ENCODE data around the gene CAMK2G. TPM values are rescaled to one million over a fixed set of nuclear protein-coding genes. Genes with fewer than 3 reads are reported as not detected.
A peak's percentile ranks its signal among the peaks of the same experiment; 100 is the strongest.

CAMK2G gene
- total RNA-seq, 1 donor from 2014 or later = 25.8 TPM

- DNase-seq (ENCODE audit: low spot score) = no peak
- Mint-ChIP-seq H3K27ac (peak overlapping the region; percentile 99), H3K9me3 (no peaks in the 10 kb centered on the region), H3K4me1 (ENCODE audit: low read depth) (peaks cover 44% of the 10 kb centered on the region), H3K36me3 (ENCODE audit: low read depth) (peaks cover 43% of the 10 kb centered on the region), H3K27me3 (ENCODE audit: low read depth) (no peaks in the 10 kb centered on the region), H3K4me3 (ENCODE audit: low read depth) (peak overlapping the region; percentile 99)
- intact Hi-C loops (cut with micrococcal nuclease) = loop anchor here (10.0 kb wide), 4 partner anchors 93 to 1333 kb away; partner anchors contain the start of genes CAMK2G and SAMD8
These were observed 92.8 kb downstream of the CAMK2G start for GRCh38 chr10:73781548-73781878.

- no peak for DNase-seq (ENCODE audit: low spot score)
- no peaks in the 10 kb centered on the region for H3K27me3 Mint-ChIP-seq (ENCODE audit: low read depth)
- intact Hi-C loops (cut with micrococcal nuclease) = loop anchor here (10.0 kb wide), 4 partner anchors 94 to 1334 kb away; partner anchors contain the start of genes CAMK2G and SAMD8
- no peaks in the 10 kb centered on the region for H3K9me3 Mint-ChIP-seq
- peaks cover 40% of the 10 kb centered on the region for H3K4me1 Mint-ChIP-seq (ENCODE audit: low read depth)
- H3K27ac Mint-ChIP-seq = peak overlapping the region; percentile 49
- peak overlapping the region; percentile 99 for H3K4me3 Mint-ChIP-seq (ENCODE audit: low read depth)
- H3K36me3 Mint-ChIP-seq (ENCODE audit: low read depth) = peaks cover 44% of the 10 kb centered on the region
These were observed 93.4 kb downstream of the CAMK2G start for GRCh38 chr10:73780966-73781365.

- H3K9me3 Mint-ChIP-seq = no peaks in the 10 kb centered on the region
- peak overlapping the region; percentile 40 for H3K27ac Mint-ChIP-seq
- no peaks in the 10 kb centered on the region for H3K27me3 Mint-ChIP-seq (ENCODE audit: low read depth)
- H3K36me3 Mint-ChIP-seq (ENCODE audit: low read depth) = peaks cover 50% of the 10 kb centered on the region
- peaks cover 46% of the 10 kb centered on the region for H3K4me1 Mint-ChIP-seq (ENCODE audit: low read depth)
- intact Hi-C loops (cut with micrococcal nuclease) = loop anchor here (10.0 kb wide), 4 partner anchors 94 to 1334 kb away; partner anchors contain the start of genes CAMK2G and SAMD8
- DNase-seq (ENCODE audit: low spot score) = no peak
- H3K4me3 Mint-ChIP-seq (ENCODE audit: low read depth) = peak overlapping the region; percentile 99
These were observed 94.1 kb downstream of the CAMK2G start for GRCh38 chr10:73780301-73780700.

GRCh38 chr10:73779539-73780197, 94.7 kb downstream of the CAMK2G start:
- intact Hi-C loops (cut with micrococcal nuclease) = loop anchor here (10.0 kb wide), 5 partner anchors 95 to 1335 kb away; partner anchors contain the start of genes CAMK2G, PPP3CB and SAMD8
- H3K27ac Mint-ChIP-seq = peak overlapping the region; percentile 24
- peaks cover 46% of the 10 kb centered on the region for H3K4me1 Mint-ChIP-seq (ENCODE audit: low read depth)
- H3K27me3 Mint-ChIP-seq (ENCODE audit: low read depth) = no peaks in the 10 kb centered on the region
- H3K9me3 Mint-ChIP-seq = no peaks in the 10 kb centered on the region
- no peak for DNase-seq (ENCODE audit: low spot score)
- H3K36me3 Mint-ChIP-seq (ENCODE audit: low read depth) = peaks cover 57% of the 10 kb centered on the region
- H3K4me3 Mint-ChIP-seq (ENCODE audit: low read depth) = peak overlapping the region; percentile 61

- Mint-ChIP-seq H3K27me3 (ENCODE audit: low read depth) (no peaks in the 10 kb centered on the region), H3K27ac (no peak overlapping the region), H3K4me3 (ENCODE audit: low read depth) (no peak overlapping the region), H3K36me3 (ENCODE audit: low read depth) (peaks cover 63% of the 10 kb centered on the region), H3K9me3 (no peaks in the 10 kb centered on the region), H3K4me1 (ENCODE audit: low read depth) (peaks cover 51% of the 10 kb centered on the region)
- DNase-seq (ENCODE audit: low spot score) = no peak
- intact Hi-C loops (cut with micrococcal nuclease) = loop anchor here (10.0 kb wide), 1 partner anchor 284 kb away; the partner anchor contains the start of gene PPP3CB
These were observed 95.3 kb downstream of the CAMK2G start for GRCh38 chr10:73779018-73779417.

- peaks cover 80% of the 10 kb centered on the region for H3K36me3 Mint-ChIP-seq (ENCODE audit: low read depth)
- H3K27me3 Mint-ChIP-seq (ENCODE audit: low read depth) = no peaks in the 10 kb centered on the region
- peak overlapping the region; percentile 96 for H3K4me3 Mint-ChIP-seq (ENCODE audit: low read depth)
- H3K9me3 Mint-ChIP-seq = no peaks in the 10 kb centered on the region
- peaks cover 45% of the 10 kb centered on the region for H3K4me1 Mint-ChIP-seq (ENCODE audit: low read depth)
- H3K27ac Mint-ChIP-seq = no peak overlapping the region
- DNase-seq (ENCODE audit: low spot score) = no peak
- intact Hi-C loops (cut with micrococcal nuclease) = loop anchor here (5.0 to 10.0 kb wide), 3 partner anchors 38 to 280 kb away; partner anchors contain the start of genes NDST2, PPP3CB and VCL
These were observed 99.7 kb downstream of the CAMK2G start for GRCh38 chr10:73774637-73775036.

GRCh38 chr10:73773152-73773879, 101.0 kb downstream of the CAMK2G start:
- H3K9me3 Mint-ChIP-seq = no peaks in the 10 kb centered on the region
- peaks cover 85% of the 10 kb centered on the region for H3K36me3 Mint-ChIP-seq (ENCODE audit: low read depth)
- intact Hi-C loops (cut with micrococcal nuclease) = loop anchor here (5.0 to 10.0 kb wide), 3 partner anchors 39 to 279 kb away; partner anchors contain the start of genes NDST2, PPP3CB and VCL
- peaks cover 52% of the 10 kb centered on the region for H3K4me1 Mint-ChIP-seq (ENCODE audit: low read depth)
- no peaks in the 10 kb centered on the region for H3K27me3 Mint-ChIP-seq (ENCODE audit: low read depth)
- peak overlapping the region; percentile 90 for H3K27ac Mint-ChIP-seq
- H3K4me3 Mint-ChIP-seq (ENCODE audit: low read depth) = peak overlapping the region; percentile 96
- peak; percentile 16 for DNase-seq (ENCODE audit: low spot score)

GRCh38 chr10:73772281-73773151, 101.8 kb downstream of the CAMK2G start:
- DNase-seq (ENCODE audit: low spot score) = peak; percentile 84
- Mint-ChIP-seq H3K4me1 (ENCODE audit: low read depth) (peaks cover 52% of the 10 kb centered on the region), H3K4me3 (ENCODE audit: low read depth) (peak overlapping the region; percentile 96), H3K9me3 (no peaks in the 10 kb centered on the region), H3K27me3 (ENCODE audit: low read depth) (no peaks in the 10 kb centered on the region), H3K27ac (peak overlapping the region; percentile 90), H3K36me3 (ENCODE audit: low read depth) (peaks cover 89% of the 10 kb centered on the region)
- intact Hi-C loops (cut with micrococcal nuclease) = loop anchor here (1.0 to 10.0 kb wide), 5 partner anchors 13 to 278 kb away; partner anchors contain the start of genes NDST2, PPP3CB, SEC24C and VCL

- peaks cover 85% of the 10 kb centered on the region for H3K36me3 Mint-ChIP-seq (ENCODE audit: low read depth)
- DNase-seq (ENCODE audit: low spot score) = peak; percentile 17
- no peaks in the 10 kb centered on the region for H3K9me3 Mint-ChIP-seq
- intact Hi-C loops (cut with micrococcal nuclease) = loop anchor here (1.0 to 10.0 kb wide), 5 partner anchors 14 to 277 kb away; partner anchors contain the start of genes NDST2, PPP3CB, SEC24C and VCL
- H3K27me3 Mint-ChIP-seq (ENCODE audit: low read depth) = no peaks in the 10 kb centered on the region
- peaks cover 46% of the 10 kb centered on the region for H3K4me1 Mint-ChIP-seq (ENCODE audit: low read depth)
- peak overlapping the region; percentile 96 for H3K4me3 Mint-ChIP-seq (ENCODE audit: low read depth)
- H3K27ac Mint-ChIP-seq = peak overlapping the region; percentile 90
These were observed 102.6 kb downstream of the CAMK2G start for GRCh38 chr10:73771722-73772280.

GRCh38 chr10:73769396-73769795, 105.0 kb downstream of the CAMK2G start:
- H3K27me3 Mint-ChIP-seq (ENCODE audit: low read depth) = no peaks in the 10 kb centered on the region
- peaks cover 91% of the 10 kb centered on the region for H3K36me3 Mint-ChIP-seq (ENCODE audit: low read depth)
- intact Hi-C loops (cut with micrococcal nuclease) = no loop called here
- no peak overlapping the region for H3K4me3 Mint-ChIP-seq (ENCODE audit: low read depth)
- peaks cover 31% of the 10 kb centered on the region for H3K4me1 Mint-ChIP-seq (ENCODE audit: low read depth)
- no peaks in the 10 kb centered on the region for H3K9me3 Mint-ChIP-seq
- peak overlapping the region; percentile 61 for H3K27ac Mint-ChIP-seq
- DNase-seq (ENCODE audit: low spot score) = no peak

GRCh38 chr10:73768881-73769280, 105.5 kb downstream of the CAMK2G start:
- peaks cover 28% of the 10 kb centered on the region for H3K4me1 Mint-ChIP-seq (ENCODE audit: low read depth)

GRCh38 chr10:73765066-73765465, 109.3 kb downstream of the CAMK2G start:
- Mint-ChIP-seq H3K27ac (no peak overlapping the region), H3K27me3 (ENCODE audit: low read depth) (no peaks in the 10 kb centered on the region), H3K36me3 (ENCODE audit: low read depth) (peaks cover 89% of the 10 kb centered on the region), H3K4me1 (ENCODE audit: low read depth) (peaks cover 25% of the 10 kb centered on the region), H3K4me3 (ENCODE audit: low read depth) (no peak overlapping the region), H3K9me3 (no peaks in the 10 kb centered on the region)
- intact Hi-C loops (cut with micrococcal nuclease) = no loop called here
- DNase-seq (ENCODE audit: low spot score) = no peak

More at GRCh38 chr10:73768881-73769280, 105.5 kb downstream of the CAMK2G start:
- DNase-seq (ENCODE audit: low spot score) = peak; percentile 55
- Mint-ChIP-seq H3K27ac (peak overlapping the region; percentile 61), H3K36me3 (ENCODE audit: low read depth) (peaks cover 90% of the 10 kb centered on the region), H3K4me3 (ENCODE audit: low read depth) (no peak overlapping the region), H3K27me3 (ENCODE audit: low read depth) (no peaks in the 10 kb centered on the region), H3K9me3 (no peaks in the 10 kb centered on the region)
- intact Hi-C loops (cut with micrococcal nuclease) = no loop called here
